AG04449 (cell line): ENCODE measurements around the gene KANSL1.

Experiments
- CTCF ChIA-PET: fragments of 350-600 bp; formaldehyde crosslinking; extraction: SDS; loops from one replicate; lab custom pipeline; 2021; ENCODE audit warnings: antibody characterized with exemption; lab: Yijun Ruan, JAX
- POLR2A ChIA-PET: fragments of 400-600, 350-600 bp; formaldehyde crosslinking; extraction: SDS; loops from one replicate; lab custom pipeline; 2020; ENCODE audit warnings: antibody characterized with exemption, inconsistent platforms; lab: Yijun Ruan, JAX
- DNase-seq: peaks from one replicate; pipeline ENCODE4 v3.0.0-alpha.2; 2010; ENCODE audit warnings: low read depth, low spot score
- H3K4me3 ChIP-seq: 2 replicates; pipeline ENCODE4 v1.5.1; 2011; ENCODE audit warnings: low read depth, mild to moderate bottlenecking, control low read depth, low read length
- TF ChIP-seq, protein P1 (sequence below): IDR thresholded peaks from one replicate; pipeline ENCODE4 v1.5.1; 2011; ENCODE audit warnings: mild to moderate bottlenecking, moderate library complexity, low read length, control low read depth, inconsistent platforms; ENCODE audit not compliant: insufficient read depth; ENCODE audit errors: missing control alignments

The KANSL1 gene

GRCh38 chr17:45983614-45984310 is 209.5 kb downstream of the KANSL1 start:
- ChIA-PET CTCF (interaction anchor here (1.8 kb wide), 1 partner anchor 18 kb away, joined by 7 read pairs; no protein-coding TSS in a partner anchor), POLR2A (no interaction called here)
- TF ChIP-seq, protein P1, sequence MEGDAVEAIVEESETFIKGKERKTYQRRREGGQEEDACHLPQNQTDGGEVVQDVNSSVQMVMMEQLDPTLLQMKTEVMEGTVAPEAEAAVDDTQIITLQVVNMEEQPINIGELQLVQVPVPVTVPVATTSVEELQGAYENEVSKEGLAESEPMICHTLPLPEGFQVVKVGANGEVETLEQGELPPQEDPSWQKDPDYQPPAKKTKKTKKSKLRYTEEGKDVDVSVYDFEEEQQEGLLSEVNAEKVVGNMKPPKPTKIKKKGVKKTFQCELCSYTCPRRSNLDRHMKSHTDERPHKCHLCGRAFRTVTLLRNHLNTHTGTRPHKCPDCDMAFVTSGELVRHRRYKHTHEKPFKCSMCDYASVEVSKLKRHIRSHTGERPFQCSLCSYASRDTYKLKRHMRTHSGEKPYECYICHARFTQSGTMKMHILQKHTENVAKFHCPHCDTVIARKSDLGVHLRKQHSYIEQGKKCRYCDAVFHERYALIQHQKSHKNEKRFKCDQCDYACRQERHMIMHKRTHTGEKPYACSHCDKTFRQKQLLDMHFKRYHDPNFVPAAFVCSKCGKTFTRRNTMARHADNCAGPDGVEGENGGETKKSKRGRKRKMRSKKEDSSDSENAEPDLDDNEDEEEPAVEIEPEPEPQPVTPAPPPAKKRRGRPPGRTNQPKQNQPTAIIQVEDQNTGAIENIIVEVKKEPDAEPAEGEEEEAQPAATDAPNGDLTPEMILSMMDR: no peak
- no peak overlapping the region for H3K4me3 ChIP-seq
- no peak for DNase-seq

GRCh38 chr17:45982791-45983613 is 210.2 kb downstream of the KANSL1 start:
- TF ChIP-seq, protein P1: no peak
- no peak overlapping the region for H3K4me3 ChIP-seq
- CTCF ChIA-PET: interaction anchor here (1.8 kb wide), 1 partner anchor 19 kb away, joined by 7 read pairs; no protein-coding TSS in a partner anchor
- POLR2A ChIA-PET: no interaction called here
- no peak for DNase-seq

DNA sequence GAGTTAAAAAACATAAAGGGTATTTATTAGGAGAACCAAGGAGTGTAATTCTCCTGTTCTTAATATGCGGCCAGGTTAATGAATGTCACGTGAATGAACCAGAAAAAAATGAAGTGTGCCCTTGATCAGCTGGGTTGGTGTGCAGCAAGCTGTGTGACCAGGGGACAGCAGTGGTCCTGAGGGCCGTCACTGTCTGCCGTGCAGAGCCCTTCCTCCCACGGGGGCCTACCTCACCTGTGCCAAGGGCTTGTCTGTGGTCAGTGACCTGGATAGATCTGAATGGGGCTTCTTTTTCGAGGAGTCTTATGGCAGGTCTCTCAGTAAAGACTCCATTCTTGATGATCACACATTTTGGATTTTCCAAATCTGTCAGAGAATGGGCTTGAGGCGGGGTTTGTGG is 211.9 kb downstream of the KANSL1 start:
- H3K4me3 ChIP-seq: no peak overlapping the region
- no peak for DNase-seq
- CTCF ChIA-PET: interaction anchor here (1.5 kb wide), 1 partner anchor 9 kb away, joined by 5 read pairs; no protein-coding TSS in a partner anchor
- TF ChIP-seq, protein P1: no peak
- POLR2A ChIA-PET: no interaction called here

- ChIA-PET POLR2A (no interaction called here), CTCF (interaction anchor here (1.5 kb wide), 1 partner anchor 10 kb away, joined by 5 read pairs; no protein-coding TSS in a partner anchor)
- H3K4me3 ChIP-seq: no peak overlapping the region
- TF ChIP-seq, protein P1: no peak
- DNase-seq: no peak
Observed at GRCh38 chr17:45980855-45981254, 212.4 kb downstream of the KANSL1 start.
